ENCODE results near the gene GOLGA8N.

GOLGA8N gene

DNA sequence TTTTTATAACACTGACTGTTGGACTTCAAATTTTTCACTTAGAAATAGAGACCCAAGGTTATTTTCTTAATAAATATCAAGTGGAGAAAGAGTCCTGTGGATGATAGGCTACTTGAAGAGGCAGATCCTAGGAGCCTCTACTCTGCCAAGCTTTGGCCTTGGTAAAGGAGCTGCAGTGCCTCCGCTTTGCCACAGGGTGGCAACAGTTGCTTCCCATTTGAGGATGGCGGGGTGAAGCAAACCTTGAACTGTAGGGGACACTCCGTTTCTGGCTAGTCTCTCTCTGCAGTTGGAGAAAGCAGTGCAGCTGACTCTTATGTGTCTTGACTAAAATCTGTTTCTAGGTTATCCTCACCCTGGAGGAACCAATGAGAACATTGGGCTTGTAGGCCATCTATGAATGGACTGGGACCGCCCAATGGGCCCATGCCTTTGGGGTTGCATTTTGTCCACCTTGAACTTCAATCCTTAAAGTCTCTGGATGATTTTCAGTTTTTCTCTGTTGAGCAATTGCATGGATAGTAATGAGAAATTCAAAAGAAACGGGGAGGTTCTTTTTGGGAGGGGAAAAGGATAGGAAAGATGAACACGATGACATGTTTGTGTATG is 58.1 kb downstream of the GOLGA8N start:
- peak; percentile 77 for DNase-seq (ENCODE audit: low read depth)

- DNase-seq (ENCODE audit: low read depth): no peak
These were observed 58.9 kb downstream of the GOLGA8N start for GRCh38 chr15:32652178-32652577.

DNA sequence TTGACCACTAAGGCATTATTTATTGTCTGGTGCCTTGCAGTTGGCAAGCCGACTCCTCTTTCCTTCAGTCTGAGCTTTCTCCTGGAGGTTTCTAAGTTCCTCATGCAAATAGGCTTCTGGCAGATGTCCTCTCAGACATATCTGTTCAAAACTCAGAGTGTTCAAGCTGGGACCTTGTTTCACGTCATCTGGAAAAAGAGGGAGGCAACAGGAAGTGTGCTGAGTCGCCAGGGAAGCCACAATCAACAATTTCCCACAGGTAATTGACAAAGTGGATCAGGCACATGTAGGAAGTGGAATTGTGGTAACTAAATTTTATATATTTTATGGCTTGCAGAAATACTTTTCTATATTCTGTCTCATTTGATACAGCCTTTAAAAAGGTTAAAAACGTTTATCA is 62.8 kb downstream of the GOLGA8N start:
- peak; percentile 30 for DNase-seq (ENCODE audit: low read depth)

DNA sequence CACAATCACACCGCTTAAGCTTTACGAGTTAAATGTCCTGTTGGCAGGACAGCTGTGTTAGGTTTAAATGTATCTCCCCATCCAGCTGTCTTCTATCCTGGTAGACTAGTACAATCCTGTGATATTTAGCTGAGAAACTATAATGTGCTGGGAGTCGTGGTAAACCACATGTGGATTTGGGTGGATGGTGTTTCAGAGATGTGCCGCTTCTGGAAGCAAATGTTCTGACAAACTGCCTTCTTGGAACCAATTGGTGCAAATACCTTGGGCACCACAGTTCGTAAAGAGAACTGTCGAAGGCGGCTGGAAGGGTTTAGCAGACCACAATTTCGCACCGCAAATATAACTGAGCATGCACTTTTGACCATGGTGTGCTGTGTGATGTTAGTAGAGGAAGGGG is 63.2 kb downstream of the GOLGA8N start:
- no peak for DNase-seq (ENCODE audit: low read depth)
